Body of pancreas (tissue), 4 donors: ENCODE results near the gene CCNA1. TPM values are rescaled to one million over a fixed set of nuclear protein-coding genes. Genes with fewer than 3 reads are reported as not detected.

Source experiments
- ATAC-seq: fragments of 150-250 bp; one replicate; pipeline ENCODE4 v1.9.1; 2016
- DNase-seq, 4 donors: peaks; one replicate each; pipeline ENCODE4 v3.0.0-alpha.2; 2019
- H3K27ac ChIP-seq, 4 donors: fragments of 200-600 bp; sonication (generic); 1 replicate in 3 of 4; 2 replicates in 1 of 4; pipeline versions ENCODE4 v1.5.1 to v1.6.1; 2016 to 2019; ENCODE audit warnings: mild to moderate bottlenecking in 1 of 4, mixed read lengths in 1 of 4, moderate library complexity in 1 of 4
- H3K27me3 ChIP-seq, 2 donors: fragments of 200-600 bp; sonication (generic); one replicate each; pipeline ENCODE4 v1.6.0; 2016; ENCODE audit warnings: mild to moderate bottlenecking in 1 of 2
- H3K36me3 ChIP-seq, 2 donors: fragments of 200-600 bp; sonication (generic); replicated peaks in 1 of 2; 2 replicates each; pipeline ENCODE4 v1.5.1; 2016; ENCODE audit warnings: low read depth in 2 of 2; ENCODE audit not compliant: insufficient read depth in 1 of 2
- H3K4me1 ChIP-seq: fragments of 200-600 bp; sonication (generic); one replicate; pipeline ENCODE4 v1.6.0; 2016
- H3K4me3 ChIP-seq, 2 donors: fragments of 200-600 bp; sonication (generic); 1 replicate in 1 of 2; 2 replicates in 1 of 2; pipeline ENCODE4 v1.5.1; 2016 to 2019
- H3K9me3 ChIP-seq, 3 donors: fragments of 200-600 bp; sonication (generic); 1 replicate in 2 of 3; 2 replicates in 1 of 3; pipeline ENCODE4 v1.5.1; 2016
- POLR2A ChIP-seq, 3 donors: fragments of 450-650 bp; IDR thresholded peaks; one replicate each; pipeline ENCODE4 v1.6.1; 2016; ENCODE audit warnings: antibody characterized with exemption in 3 of 3, mild to moderate bottlenecking in 2 of 3
- WGBS, 2 donors: methylation state at CpG; one replicate each; pipeline ENCODE4 v1.1.5; 2017; 5-methylcytosine and 5-hydroxymethylcytosine counted together
- intact Hi-C: fragments of 100-400 bp; cut with DNase I; formaldehyde crosslinking; loops from one replicate; pipeline ENCODE4 v1.15.1; 2023
- total RNA-seq, 2 donors: library from RNA; depleted of rRNA; stranded (reverse); fragments of >200 nt; gene quantifications; one replicate each; pipeline ENCODE4 v1.1.0, GENCODE V29; 2016
- TF ChIP-seq, protein P1 (sequence below), 7 experiments: fragments of 450-650 bp in 4 of 7; fragments of 200-600 bp in 3 of 7; sonication (generic) in 3 of 7; IDR thresholded peaks; one replicate each; pipeline ENCODE4 v1.5.1; 2016 to 2019; ENCODE audit warnings: antibody characterized with exemption in 7 of 7

CCNA1 gene
- total RNA-seq, 2 donors from 2014 or later = not detected

DNA sequence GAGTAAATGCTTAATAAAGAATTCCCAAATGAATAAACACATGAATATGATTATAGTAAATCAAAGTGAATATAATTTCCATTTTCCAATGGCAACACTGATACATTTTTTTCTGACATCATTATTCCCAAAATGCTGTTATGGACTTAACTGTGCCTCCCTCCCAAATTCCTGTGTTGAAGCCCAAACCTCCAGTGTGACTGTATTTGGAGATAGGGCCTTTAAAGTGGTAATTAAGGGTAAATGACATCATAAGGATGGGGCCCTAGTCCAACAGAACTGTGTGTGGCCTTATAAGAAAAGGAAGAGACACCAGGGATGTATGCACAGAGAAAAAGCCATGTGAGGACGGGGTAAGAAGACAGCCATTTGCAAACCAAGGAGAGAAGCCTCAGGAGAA lies 19.1 kb upstream of the CCNA1 start:
- WGBS, 2 donors = 61 to 75% methylated on average over 1 of the region's 1 CpG

GRCh38 chr13:36414461-36414860 lies 17.8 kb upstream of the CCNA1 start:
- no peak overlapping the region for H3K4me3 ChIP-seq

More for the DNA sequence above, 19.1 kb upstream of the CCNA1 start:
- ATAC-seq (no peak), DNase-seq (no peak)
- Histone ChIP-seq H3K36me3 (no peaks in the 10 kb centered on the region), H3K27me3 (no peaks in the 10 kb centered on the region), H3K4me3 (no peak overlapping the region), H3K27ac (no peak overlapping the region), H3K4me1 (peaks cover 10% of the 10 kb centered on the region), H3K9me3 (no peaks in the 10 kb centered on the region)
- no peak for TF ChIP-seq POLR2A (IDR thresholded peaks at IDR 0.05)
- TF ChIP-seq, protein P1, sequence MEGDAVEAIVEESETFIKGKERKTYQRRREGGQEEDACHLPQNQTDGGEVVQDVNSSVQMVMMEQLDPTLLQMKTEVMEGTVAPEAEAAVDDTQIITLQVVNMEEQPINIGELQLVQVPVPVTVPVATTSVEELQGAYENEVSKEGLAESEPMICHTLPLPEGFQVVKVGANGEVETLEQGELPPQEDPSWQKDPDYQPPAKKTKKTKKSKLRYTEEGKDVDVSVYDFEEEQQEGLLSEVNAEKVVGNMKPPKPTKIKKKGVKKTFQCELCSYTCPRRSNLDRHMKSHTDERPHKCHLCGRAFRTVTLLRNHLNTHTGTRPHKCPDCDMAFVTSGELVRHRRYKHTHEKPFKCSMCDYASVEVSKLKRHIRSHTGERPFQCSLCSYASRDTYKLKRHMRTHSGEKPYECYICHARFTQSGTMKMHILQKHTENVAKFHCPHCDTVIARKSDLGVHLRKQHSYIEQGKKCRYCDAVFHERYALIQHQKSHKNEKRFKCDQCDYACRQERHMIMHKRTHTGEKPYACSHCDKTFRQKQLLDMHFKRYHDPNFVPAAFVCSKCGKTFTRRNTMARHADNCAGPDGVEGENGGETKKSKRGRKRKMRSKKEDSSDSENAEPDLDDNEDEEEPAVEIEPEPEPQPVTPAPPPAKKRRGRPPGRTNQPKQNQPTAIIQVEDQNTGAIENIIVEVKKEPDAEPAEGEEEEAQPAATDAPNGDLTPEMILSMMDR (IDR thresholded peaks at IDR 0.05) = no peak
- intact Hi-C loops = no loop called here

GRCh38 chr13:36417331-36417730 lies 15.0 kb upstream of the CCNA1 start:
- no peaks in the 10 kb centered on the region for H3K9me3 ChIP-seq
- no peak overlapping the region for H3K27ac ChIP-seq
- H3K27me3 ChIP-seq = peaks cover 0 to 6% of the 10 kb centered on the region in 2 donors
- TF ChIP-seq POLR2A (IDR thresholded peaks at IDR 0.05) = no peak
- TF ChIP-seq, protein P1 (IDR thresholded peaks at IDR 0.05) = no peak
- DNase-seq (no peak), ATAC-seq (no peak)
- intact Hi-C loops = no loop called here
- no peaks in the 10 kb centered on the region for H3K36me3 ChIP-seq
- peaks cover 16% of the 10 kb centered on the region for H3K4me1 ChIP-seq
- no peak overlapping the region for H3K4me3 ChIP-seq
- WGBS, 2 donors = 17 to 26% methylated on average over 2 of the region's 2 CpGs

More at GRCh38 chr13:36414461-36414860, 17.8 kb upstream of the CCNA1 start:
- ATAC-seq (no peak), DNase-seq (no peak)
- no peak for TF ChIP-seq POLR2A (IDR thresholded peaks at IDR 0.05)
- TF ChIP-seq, protein P1 (IDR thresholded peaks at IDR 0.05) = no peak
- WGBS, 2 donors = 87 to 92% methylated on average over 3 of the region's 3 CpGs
- Histone ChIP-seq H3K27me3 (peaks cover 0 to 6% of the 10 kb centered on the region in 2 donors), H3K4me1 (peaks cover 10% of the 10 kb centered on the region), H3K36me3 (no peaks in the 10 kb centered on the region), H3K27ac (no peak overlapping the region), H3K9me3 (no peaks in the 10 kb centered on the region)
- intact Hi-C loops = no loop called here

GRCh38 chr13:36418022-36418805 lies 14.1 kb upstream of the CCNA1 start:
- peak in 1 of 4 donors; percentile 4 for DNase-seq
- peak; percentile 54 for ATAC-seq
- Histone ChIP-seq H3K27me3 (peaks cover 0 to 6% of the 10 kb centered on the region in 2 donors), H3K27ac (no peak overlapping the region), H3K4me3 (no peak overlapping the region), H3K9me3 (no peaks in the 10 kb centered on the region), H3K36me3 (no peaks in the 10 kb centered on the region), H3K4me1 (peaks cover 16% of the 10 kb centered on the region)
- WGBS, 2 donors = 16 to 22% methylated on average over 9 of the region's 9 CpGs
- intact Hi-C loops = no loop called here
- TF ChIP-seq POLR2A (IDR thresholded peaks at IDR 0.05) = no peak
- TF ChIP-seq, protein P1 (IDR thresholded peaks at IDR 0.05) = no peak
